Measurements from ENCODE around the gene PAPPA2. TPM values are rescaled to one million over a fixed set of nuclear protein-coding genes. Genes with fewer than 3 reads are reported as not detected.

The PAPPA2 gene
- total RNA-seq, 6 experiments from 2014 or later, result 0.53 to 14.8 (median 2.9) TPM

GRCh38 chr1:176545034-176545639 is 82.2 kb downstream of the PAPPA2 start:
- Histone ChIP-seq H3K4me3 (no peak overlapping the region), H3K27ac (no peak overlapping the region), H3K36me3 (no peaks in the 10 kb centered on the region), H3K27me3 (no peaks in the 10 kb centered on the region), H3K4me1 (peaks cover 0 to 16% (median 7%) of the 10 kb centered on the region in 4 donors), H3K9me3 (peaks cover 0 to 3% (median 1%) of the 10 kb centered on the region in 4 donors)
- intact Hi-C loops (cut with DNase I), result no loop called here
- DNase-seq, result no peak
- 73% methylated on average over 4 of the region's 4 CpGs for WGBS (ENCODE audit: insufficient coverage, low coverage, low lambda C conversion rate, missing lambda C conversion rate)
- no peak for TF ChIP-seq POLR2A (IDR thresholded peaks at IDR 0.05)
- TF ChIP-seq, protein P1, sequence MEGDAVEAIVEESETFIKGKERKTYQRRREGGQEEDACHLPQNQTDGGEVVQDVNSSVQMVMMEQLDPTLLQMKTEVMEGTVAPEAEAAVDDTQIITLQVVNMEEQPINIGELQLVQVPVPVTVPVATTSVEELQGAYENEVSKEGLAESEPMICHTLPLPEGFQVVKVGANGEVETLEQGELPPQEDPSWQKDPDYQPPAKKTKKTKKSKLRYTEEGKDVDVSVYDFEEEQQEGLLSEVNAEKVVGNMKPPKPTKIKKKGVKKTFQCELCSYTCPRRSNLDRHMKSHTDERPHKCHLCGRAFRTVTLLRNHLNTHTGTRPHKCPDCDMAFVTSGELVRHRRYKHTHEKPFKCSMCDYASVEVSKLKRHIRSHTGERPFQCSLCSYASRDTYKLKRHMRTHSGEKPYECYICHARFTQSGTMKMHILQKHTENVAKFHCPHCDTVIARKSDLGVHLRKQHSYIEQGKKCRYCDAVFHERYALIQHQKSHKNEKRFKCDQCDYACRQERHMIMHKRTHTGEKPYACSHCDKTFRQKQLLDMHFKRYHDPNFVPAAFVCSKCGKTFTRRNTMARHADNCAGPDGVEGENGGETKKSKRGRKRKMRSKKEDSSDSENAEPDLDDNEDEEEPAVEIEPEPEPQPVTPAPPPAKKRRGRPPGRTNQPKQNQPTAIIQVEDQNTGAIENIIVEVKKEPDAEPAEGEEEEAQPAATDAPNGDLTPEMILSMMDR (IDR thresholded peaks at IDR 0.05), result no peak
- no peak for ATAC-seq

DNA sequence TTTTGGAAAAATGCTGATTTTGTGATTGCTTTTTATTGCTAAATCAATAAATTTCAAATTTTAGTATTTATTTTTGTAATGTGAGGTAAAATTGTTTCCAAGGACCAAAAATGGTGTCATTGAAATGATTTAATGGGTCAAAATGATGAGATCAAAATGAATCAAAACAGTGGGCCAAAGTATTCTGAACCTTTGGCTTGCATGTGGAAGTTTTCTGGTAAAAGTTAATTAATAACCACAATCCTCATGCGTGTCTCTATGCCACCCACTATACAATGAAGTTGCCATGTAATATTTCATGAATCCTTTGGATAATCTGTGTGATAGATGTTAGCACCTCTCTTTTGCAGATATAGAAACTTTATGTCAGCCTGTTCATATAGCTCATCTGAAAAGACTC is 83.8 kb downstream of the PAPPA2 start:
- Histone ChIP-seq H3K36me3 (no peaks in the 10 kb centered on the region), H3K27me3 (no peaks in the 10 kb centered on the region), H3K4me1 (peaks cover 0 to 16% (median 7%) of the 10 kb centered on the region in 4 donors), H3K4me3 (no peak overlapping the region), H3K9me3 (peaks cover 0 to 3% (median 0%) of the 10 kb centered on the region in 4 donors), H3K27ac (no peak overlapping the region)
- whole genome bisulfite sequencing (ENCODE audit: insufficient coverage, low coverage, low lambda C conversion rate, missing lambda C conversion rate), result 7% methylated on average over 1 of the region's 1 CpG
- ATAC-seq (peak; percentile 56 to 87 (median 77)), DNase-seq (no peak)
- intact Hi-C loops (cut with DNase I), result no loop called here
- TF ChIP-seq, protein P1 (IDR thresholded peaks at IDR 0.05), result no peak

GRCh38 chr1:176551146-176551545 is 88.2 kb downstream of the PAPPA2 start:
- H3K27me3 ChIP-seq, result no peaks in the 10 kb centered on the region
- peaks cover 0 to 22% (median 7%) of the 10 kb centered on the region in 4 donors for H3K4me1 ChIP-seq
- DNase-seq, result no peak
- WGBS (ENCODE audit: insufficient coverage, low coverage, low lambda C conversion rate, missing lambda C conversion rate), result 66% methylated on average over 6 of the region's 6 CpGs
- TF ChIP-seq, protein P1 (IDR thresholded peaks at IDR 0.05), result no peak
- no peak for TF ChIP-seq POLR2A (IDR thresholded peaks at IDR 0.05)
- no peaks in the 10 kb centered on the region for H3K36me3 ChIP-seq
- no peak for ATAC-seq
- no peak overlapping the region for H3K27ac ChIP-seq
- H3K4me3 ChIP-seq, result no peak overlapping the region
- intact Hi-C loops (cut with DNase I), result no loop called here
- H3K9me3 ChIP-seq, result no peaks in the 10 kb centered on the region

DNA sequence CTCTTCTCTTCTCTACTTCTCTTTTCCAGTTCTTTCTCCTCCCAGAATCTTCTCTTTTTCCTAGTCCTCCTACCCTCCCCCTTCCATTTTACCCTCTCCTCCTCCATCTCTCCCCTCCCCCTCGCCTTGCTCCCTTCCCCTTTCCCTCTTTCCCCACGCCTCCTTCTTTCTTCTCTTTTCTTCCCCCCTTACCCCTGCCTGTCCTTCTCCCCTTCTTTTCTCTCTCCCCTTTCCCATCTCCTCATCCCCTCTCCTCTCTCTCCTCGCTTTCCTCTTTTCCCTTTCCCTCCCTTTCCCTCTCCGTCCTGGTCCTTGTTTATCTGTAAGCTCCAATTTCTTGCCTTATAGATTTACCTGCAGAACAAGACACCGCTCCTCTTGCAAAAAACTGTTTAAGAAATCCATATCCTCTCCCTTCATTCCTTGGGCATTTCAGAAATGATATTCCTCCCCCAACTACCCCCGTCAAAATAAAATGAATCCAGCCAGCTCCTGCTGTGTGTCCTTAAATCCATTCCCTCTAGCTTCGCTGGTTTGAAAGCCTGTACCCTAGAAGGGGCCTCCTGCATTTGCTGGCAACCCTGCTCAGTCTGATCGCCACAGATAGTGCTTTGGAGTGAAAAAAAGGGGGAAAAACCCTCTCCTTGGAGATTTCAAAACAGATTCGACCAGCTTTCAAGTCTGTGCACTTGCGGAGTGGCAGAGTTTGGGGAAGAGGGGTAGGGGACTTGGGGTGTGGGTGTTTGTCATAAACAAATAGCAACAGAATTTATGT is 89.4 kb downstream of the PAPPA2 start:
- Histone ChIP-seq H3K9me3 (no peaks in the 10 kb centered on the region), H3K4me3 (no peak overlapping the region), H3K27me3 (no peaks in the 10 kb centered on the region), H3K27ac (no peak overlapping the region), H3K4me1 (peaks cover 0 to 17% (median under 1%) of the 10 kb centered on the region in 4 donors), H3K36me3 (no peaks in the 10 kb centered on the region)
- DNase-seq (no peak), ATAC-seq (no peak)
- TF ChIP-seq, protein P1 (IDR thresholded peaks at IDR 0.05), result no peak
- TF ChIP-seq POLR2A (IDR thresholded peaks at IDR 0.05), result no peak
- intact Hi-C loops (cut with DNase I), result no loop called here
- 32% methylated on average over 10 of the region's 10 CpGs for WGBS (ENCODE audit: insufficient coverage, low coverage, low lambda C conversion rate, missing lambda C conversion rate)

All from right lobe of liver (tissue), 6 donors.